HG03432 (cell line): ENCODE results near the gene NCOA1.
"Not testable (repeated sequence)": the region's sequence is repeated elsewhere in the genome, so short reads cannot be mapped to it uniquely, and the experiment has no call there.

Source experiments
- ATAC-seq: cut with Tn5 transposase; IDR thresholded peaks from one replicate; pipeline ENCODE4 v1.9.1; 2021; ENCODE audit warnings: mild to moderate bottlenecking, moderate library complexity; ENCODE audit not compliant: unreplicated experiment

The NCOA1 gene

DNA sequence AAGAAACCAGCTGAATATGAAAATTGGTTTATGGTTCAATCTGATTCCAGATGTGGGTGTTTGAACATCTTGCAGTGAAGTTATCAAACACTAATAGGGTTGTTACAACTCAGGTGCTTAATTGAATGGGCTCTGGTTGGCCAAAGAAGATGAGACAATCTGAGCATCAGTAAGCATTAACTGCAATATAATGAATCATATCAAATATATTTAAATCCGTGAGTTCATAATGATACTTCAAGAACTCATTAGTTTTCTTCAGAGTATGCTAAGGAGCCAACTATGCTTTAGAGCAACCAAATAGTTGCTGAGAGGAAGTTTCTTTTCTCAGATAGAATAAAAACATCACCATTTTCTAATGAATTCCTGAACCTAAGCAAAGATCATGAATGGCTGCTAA, 79.2 kb downstream of the NCOA1 start:
- ATAC-seq: no peak

DNA sequence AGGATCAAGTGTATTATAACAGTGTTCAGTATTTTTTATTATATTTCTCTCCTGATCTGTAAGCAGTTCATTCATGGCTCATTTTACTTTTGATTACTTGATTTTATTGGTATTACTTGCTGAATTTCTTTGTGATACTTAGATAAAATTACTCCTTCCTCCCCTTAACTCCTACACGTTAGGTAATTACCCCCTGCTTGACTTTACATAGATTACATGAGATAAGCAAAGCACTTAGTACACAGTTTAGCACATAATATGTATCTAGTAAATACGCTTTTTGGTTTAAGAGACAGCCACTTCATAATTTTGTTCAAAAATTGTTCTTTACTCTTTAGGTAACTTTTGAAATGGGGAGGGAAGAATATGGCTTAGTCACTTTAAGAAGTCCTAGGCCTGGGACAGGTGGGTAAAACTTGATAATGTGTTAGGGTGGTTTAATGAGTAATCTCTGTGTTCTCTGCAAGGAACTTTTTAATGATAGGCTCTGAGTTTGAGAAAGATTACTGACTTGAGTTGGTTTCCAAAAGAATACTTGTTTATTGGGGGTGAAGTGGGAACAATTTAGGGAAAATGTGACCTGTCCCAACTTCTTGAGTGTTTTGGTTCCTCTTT, 80.9 kb downstream of the NCOA1 start:
- no peak for ATAC-seq

GRCh38 chr2:24576146-24576545, 85.1 kb downstream of the NCOA1 start:
- ATAC-seq: no peak

DNA sequence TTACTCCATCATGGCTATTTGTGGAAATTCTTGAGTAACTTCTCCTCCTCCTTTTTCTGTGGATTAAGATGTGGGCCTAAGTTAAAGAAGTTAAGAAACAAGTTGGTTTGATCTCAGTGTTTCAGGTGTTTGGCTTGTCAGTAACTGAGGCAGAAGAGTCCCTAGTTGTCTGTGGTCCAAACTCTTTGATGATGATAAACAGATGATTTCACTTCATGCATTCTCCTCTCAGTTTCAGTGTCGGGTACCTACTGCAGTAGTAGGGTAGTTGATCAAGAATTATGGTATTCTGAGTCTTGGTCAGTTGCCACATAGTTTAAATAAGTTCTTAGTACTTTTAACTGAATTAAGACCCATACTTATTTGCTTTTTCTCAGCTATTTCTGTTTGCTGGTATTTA, 85.6 kb downstream of the NCOA1 start:
- ATAC-seq: peak; percentile 45

DNA sequence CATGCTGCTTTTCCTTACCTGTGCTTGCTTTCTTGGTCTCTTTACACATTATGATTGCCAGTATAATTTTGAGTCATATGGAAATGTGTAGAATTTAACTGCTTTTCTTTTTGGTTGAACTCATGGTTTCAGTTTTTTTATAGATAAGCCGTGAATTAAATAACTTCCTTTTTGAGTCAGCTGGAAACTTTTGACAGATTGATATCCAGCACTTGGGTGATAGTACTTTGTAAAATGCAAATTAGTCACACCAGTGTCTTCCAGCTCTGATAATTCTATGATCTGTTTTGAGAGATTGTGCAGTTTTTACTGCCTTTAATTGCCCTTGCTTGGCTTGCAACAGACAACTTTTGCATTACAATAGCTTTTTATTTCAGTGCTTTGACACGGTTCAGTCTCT, 86.4 kb downstream of the NCOA1 start:
- ATAC-seq: peak; percentile 75

DNA sequence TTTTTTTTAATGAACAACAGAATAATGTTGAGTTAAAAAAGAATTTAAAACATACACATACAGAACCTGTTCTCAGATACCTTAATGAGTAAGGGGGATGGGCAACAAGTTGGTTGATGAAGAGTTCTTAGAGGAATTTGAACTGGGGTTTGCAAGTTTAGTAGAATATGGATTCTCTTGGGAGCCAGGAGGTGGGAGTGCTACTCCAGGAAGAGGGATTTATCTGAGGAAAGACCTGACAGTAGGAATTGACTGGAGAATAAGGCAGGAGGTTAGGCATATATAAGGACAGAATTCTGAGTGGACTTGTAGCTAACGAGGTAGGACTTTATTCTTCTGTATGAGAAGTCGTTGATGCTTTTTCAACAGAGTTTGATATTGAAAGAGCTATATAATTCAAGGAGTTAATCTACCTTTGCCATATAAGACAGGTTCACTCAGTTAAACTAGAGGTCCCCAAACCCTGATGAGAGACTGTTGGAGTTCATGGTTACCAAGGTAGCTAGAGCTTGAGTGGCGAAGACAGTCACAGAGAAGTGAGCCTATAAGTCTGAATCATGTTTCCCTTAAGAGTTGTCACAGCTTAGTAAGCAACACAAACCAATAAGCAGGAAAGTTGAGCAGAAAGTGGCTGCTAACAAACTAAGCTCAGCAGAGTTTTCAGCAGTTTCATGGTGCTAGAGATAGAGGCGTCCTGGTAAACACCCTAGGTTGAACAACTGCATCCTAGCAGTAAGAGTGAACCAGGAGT, 88.2 kb downstream of the NCOA1 start:
- no peak for ATAC-seq

DNA sequence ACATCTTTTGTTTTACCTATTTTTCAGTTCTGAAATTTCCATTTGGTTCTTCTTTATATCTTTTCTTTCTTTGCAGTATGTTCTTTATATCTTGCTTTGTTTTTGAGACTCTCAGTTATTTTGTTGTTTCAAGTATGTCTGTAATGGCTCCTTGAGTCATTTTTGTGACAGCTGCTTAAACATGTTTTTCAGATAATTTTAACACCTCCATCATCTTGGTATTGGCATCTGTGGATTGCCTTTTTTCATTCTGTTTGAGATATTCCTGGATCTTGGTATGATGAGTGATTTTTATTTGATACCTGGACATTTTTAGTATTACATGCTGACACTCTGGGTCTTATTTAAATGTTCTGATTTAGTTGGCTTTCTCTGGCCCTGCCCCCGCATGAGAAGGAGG, 89.5 kb downstream of the NCOA1 start:
- ATAC-seq: no peak

- ATAC-seq: not testable (repeated sequence)
Observed at GRCh38 chr2:24581971-24582370, 90.9 kb downstream of the NCOA1 start.

DNA sequence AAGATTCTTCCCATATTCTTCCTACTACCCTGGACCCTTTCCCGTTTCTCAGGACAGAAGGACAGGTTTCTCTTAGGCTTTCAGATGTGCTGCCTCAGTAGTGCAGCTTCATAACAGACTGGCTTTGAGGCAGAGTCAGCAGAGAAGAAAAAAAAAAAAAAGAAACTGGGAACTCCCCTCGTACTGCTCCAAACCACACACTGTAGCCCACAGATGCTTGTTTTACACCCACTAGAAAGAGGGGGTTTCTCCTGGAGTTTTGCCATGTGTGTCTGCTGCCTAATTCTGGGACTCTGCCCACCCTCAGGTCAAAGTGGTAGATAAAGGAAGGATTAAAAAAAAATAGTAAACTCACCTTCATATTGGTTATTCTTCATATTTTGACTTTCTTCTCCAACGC, 95.9 kb downstream of the NCOA1 start:
- ATAC-seq: peak; percentile 82

- ATAC-seq: no peak
Observed at GRCh38 chr2:24588294-24588693, 97.2 kb downstream of the NCOA1 start.

- ATAC-seq: no peak
Observed at GRCh38 chr2:24592441-24593100, 101.5 kb downstream of the NCOA1 start.

DNA sequence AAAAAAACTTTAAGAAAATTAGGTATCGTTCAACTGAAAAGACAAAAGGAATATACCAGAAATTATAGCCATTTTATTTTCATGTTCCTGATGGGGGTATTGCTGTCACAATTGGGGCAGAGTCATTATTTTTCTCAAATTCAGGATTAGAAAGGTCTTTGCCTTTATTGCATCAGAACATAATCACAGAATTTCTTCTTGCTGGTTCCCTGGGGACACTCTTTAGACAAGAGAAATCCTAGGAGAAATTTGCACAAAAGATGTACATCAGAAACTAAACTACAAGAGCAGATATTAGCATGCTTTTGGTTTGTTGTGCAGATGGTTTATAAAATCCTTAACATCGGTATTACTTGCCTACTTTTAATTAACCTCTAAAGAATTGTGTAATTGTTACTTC, 103.2 kb downstream of the NCOA1 start:
- ATAC-seq: no peak

DNA sequence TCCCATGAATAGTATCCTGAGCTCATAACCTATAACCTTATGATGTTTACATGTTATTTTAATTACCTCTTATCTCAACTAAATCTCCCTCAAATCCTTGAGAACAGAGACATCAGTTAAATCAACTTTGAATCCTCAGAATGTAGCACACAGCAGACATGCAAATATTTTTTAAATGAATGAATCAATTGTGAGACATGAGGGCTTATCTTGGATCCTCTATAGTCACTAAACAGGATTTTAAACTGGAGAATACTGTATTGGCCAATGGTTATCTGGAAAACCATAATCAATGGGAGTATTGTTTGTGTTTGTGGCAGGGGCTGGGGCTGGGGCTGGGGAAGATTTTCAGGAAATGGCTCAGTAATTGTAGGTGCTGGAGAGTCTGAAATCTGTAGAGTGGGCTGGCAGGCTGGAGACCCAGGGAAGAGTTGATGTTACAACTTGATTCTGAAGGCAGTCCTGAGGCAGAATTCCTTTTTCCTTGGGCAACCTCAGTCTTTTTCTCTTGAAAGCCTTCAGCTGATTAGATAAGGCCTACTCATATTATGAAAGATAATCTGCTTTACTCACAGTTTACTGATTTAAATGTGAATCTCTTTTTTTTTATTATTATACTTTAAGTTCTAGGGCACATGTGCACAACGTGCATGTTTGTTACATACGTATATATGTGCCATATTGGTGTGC, 106.3 kb downstream of the NCOA1 start:
- ATAC-seq: no peak

DNA sequence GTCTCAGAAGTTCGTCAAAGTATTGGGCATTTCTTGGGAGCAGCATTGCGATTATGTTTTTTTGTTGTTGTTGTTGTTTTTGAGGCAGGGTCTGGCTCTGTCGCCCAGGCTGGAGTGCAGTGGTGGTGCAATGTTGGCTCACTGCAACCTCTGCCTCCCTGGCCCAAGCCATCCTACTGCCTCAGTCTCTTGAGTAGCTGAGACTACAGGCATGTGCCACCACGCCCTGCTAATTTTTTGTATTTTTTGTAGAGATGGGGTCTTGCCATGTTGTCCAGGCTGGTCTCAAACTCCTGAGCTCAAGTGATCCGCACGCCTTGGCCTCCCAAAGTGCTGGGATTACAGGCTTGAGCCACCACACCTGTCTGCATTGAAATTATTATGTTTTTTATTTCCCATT, 109.1 kb downstream of the NCOA1 start:
- not testable (repeated sequence) for ATAC-seq

- no peak for ATAC-seq
Observed at GRCh38 chr2:24611631-24612030, 120.6 kb downstream of the NCOA1 start.

GRCh38 chr2:24613154-24613814, 122.2 kb downstream of the NCOA1 start:
- peak; percentile 51 for ATAC-seq

GRCh38 chr2:24616616-24617015, 125.6 kb downstream of the NCOA1 start:
- ATAC-seq: no peak

- no peak for ATAC-seq
Observed at GRCh38 chr2:24617424-24617823, 126.4 kb downstream of the NCOA1 start.

GRCh38 chr2:24618144-24618543, 127.1 kb downstream of the NCOA1 start:
- ATAC-seq: no peak

DNA sequence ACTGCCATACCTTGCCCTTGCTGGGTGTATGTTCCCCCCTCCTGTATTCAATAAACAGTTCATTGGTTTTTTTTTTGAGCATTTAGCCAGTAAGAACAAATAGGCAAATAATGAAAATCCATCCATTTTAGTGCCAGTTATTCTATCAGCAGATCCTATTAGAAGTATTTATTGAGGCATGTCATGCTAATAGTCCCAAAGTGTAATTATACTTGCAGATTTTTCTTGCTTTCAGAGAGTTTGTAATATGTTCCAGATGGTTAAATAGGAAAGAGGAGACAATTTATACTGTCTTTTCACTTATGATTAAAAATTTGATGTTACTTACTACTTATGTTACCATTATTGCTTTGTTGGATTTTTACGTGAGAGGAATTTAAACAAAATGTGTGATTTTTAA, 127.6 kb downstream of the NCOA1 start:
- ATAC-seq: no peak

GRCh38 chr2:24620936-24621335, 129.9 kb downstream of the NCOA1 start:
- ATAC-seq: no peak
